Measurements from ENCODE around the gene ARL14.
A peak's percentile ranks its signal among the peaks of the same experiment; 100 is the strongest.

The ARL14 gene

GRCh38 chr3:160676547-160677303 is at the start of gene ARL14:
Gene ARL14 (plus strand): TSS chr3:160677160. CDS start chr3:160677347, 187 bp downstream.
- no peak for DNase-seq

GRCh38 chr3:160629491-160629890 is 47.5 kb upstream of the ARL14 start:
- DNase-seq = no peak

GRCh38 chr3:160633361-160634083 is 43.4 kb upstream of the ARL14 start:
- DNase-seq = no peak

- DNase-seq = no peak
Observed at GRCh38 chr3:160635213-160635612, 41.7 kb upstream of the ARL14 start.

GRCh38 chr3:160637086-160637485 is 39.9 kb upstream of the ARL14 start:
- no peak for DNase-seq

GRCh38 chr3:160638184-160638583 is 38.8 kb upstream of the ARL14 start:
- DNase-seq = no peak

GRCh38 chr3:160641665-160642309 is 35.2 kb upstream of the ARL14 start:
- no peak for DNase-seq

- DNase-seq = no peak
Observed at GRCh38 chr3:160643994-160644393, 33.0 kb upstream of the ARL14 start.

- no peak for DNase-seq
Observed at GRCh38 chr3:160644491-160644890, 32.5 kb upstream of the ARL14 start.

- no peak for DNase-seq
Observed at GRCh38 chr3:160648701-160649100, 28.3 kb upstream of the ARL14 start.

- no peak for DNase-seq
Observed at GRCh38 chr3:160649596-160649995, 27.4 kb upstream of the ARL14 start.

GRCh38 chr3:160653512-160653911 is 23.4 kb upstream of the ARL14 start:
- no peak for DNase-seq

- no peak for DNase-seq
Observed at GRCh38 chr3:160660902-160661301, 16.1 kb upstream of the ARL14 start.

- DNase-seq = peak; percentile 2
Observed at GRCh38 chr3:160661660-160662059, 15.3 kb upstream of the ARL14 start.

GRCh38 chr3:160665231-160665630 is 11.7 kb upstream of the ARL14 start:
- DNase-seq = no peak

- DNase-seq = peak; percentile 32
Observed at GRCh38 chr3:160665784-160666526, 11.0 kb upstream of the ARL14 start.

GRCh38 chr3:160667452-160667851 is 9.5 kb upstream of the ARL14 start:
- no peak for DNase-seq

- no peak for DNase-seq
Observed at GRCh38 chr3:160668454-160668853, 8.5 kb upstream of the ARL14 start.

GRCh38 chr3:160671231-160671630 is 5.7 kb upstream of the ARL14 start:
- no peak for DNase-seq

- DNase-seq = no peak
Observed at GRCh38 chr3:160671995-160672394, 5.0 kb upstream of the ARL14 start.

- DNase-seq = no peak
Observed at GRCh38 chr3:160673188-160673587, 3.8 kb upstream of the ARL14 start.

- DNase-seq = no peak
Observed at GRCh38 chr3:160675566-160676124, 1.3 kb upstream of the ARL14 start.

GRCh38 chr3:160677459-160677881 is 510 bp downstream of the ARL14 start:
- DNase-seq = no peak

Data from NCI-H526 treated with DMSO at 0.1 percent for 48 hours (cell line).